CD1c-positive myeloid dendritic cell (primary cell): ENCODE data around the gene PPM1N.
A peak's percentile ranks its signal among the peaks of the same experiment; 100 is the strongest.
"Not testable (repeated sequence)": the region's sequence is repeated elsewhere in the genome, so short reads cannot be mapped to it uniquely, and the experiment has no call there.

Experiments used
- DNase-seq: peaks from one replicate; pipeline ENCODE4 v3.0.0-alpha.2; 2016; ENCODE audit errors: extremely low spot score

The PPM1N gene

DNA sequence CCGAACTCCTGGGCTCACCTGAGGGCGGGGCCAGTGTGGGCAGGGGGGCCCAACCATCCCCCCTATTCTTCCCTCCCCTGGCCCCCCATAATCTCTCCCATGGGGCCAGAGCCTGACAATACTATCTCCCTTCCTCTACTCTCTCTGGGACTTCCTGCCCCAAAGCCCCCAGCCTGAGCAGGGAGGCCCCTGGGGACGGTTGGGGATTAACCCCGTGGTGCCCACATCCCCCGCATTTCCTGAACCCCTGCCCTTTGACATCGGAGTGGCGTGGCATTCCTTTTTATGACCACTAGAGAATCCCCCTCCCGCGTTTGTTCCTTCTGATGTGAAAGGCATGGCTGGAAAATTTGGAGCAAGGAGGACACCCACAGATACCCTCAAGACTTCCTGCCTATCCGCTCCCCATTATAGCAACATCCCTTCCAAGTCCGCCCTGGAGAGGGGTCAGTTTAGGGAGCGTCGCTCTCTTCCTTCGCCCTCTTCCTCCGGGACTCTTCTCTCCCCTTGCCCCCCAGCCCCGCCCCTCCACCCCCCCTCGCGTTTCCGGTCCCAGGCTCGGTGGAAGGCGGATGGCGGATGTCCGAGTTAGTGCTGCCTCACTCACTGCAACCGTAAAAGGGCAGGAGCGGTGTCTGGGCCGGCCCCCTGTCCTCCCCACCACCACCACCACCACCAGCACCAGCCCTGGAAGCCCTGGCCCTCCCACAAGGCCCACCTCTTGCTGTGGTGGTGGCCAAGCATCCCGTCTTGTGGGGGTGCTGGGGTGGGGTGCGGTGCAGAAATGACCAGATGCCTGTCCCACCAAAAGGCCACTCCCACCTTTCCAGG is 10.8 kb downstream of the PPM1N start:
- DNase-seq: peak; percentile 64

GRCh38 chr19:45509692-45510015 is 11.4 kb downstream of the PPM1N start:
- no peak for DNase-seq

DNA sequence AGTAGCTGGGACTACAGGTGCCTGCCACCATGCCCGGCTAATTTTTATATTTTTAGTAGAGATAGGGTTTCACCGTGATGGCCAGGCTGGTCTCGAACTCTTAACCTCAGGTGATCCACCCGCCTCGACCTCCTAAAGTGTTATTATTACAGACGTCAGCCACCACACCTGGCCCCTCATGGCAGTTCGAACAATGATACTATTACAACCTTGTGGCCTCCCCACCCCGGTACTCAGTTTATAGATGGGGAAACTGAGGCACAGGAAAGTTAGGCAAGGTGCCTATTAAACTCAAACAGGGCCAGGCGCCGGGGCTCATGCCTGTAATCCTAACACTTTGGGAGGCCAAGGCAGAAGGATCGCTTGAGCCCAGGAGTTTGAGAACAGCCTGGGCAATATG is 12.1 kb downstream of the PPM1N start:
- not testable (repeated sequence) for DNase-seq

DNA sequence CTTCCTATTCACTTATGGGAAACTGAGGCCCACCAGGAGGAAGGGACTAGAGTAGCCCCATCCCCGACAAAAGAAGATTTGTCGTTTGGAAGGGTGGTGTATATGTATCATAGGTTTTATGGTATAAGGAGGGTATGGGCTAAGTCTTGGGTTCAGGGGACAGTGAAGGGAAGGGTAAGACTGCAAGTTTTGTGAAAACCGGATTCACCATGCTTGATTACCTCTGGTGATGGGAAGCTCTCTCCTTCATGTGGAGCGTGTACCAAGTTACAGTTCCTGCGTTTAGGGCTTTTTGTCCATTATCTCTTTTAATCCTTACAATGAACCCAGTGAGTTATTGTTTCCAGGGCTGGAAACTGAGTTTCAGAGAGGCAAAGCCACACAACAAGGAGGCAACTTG is 12.8 kb downstream of the PPM1N start:
- DNase-seq: no peak

DNA sequence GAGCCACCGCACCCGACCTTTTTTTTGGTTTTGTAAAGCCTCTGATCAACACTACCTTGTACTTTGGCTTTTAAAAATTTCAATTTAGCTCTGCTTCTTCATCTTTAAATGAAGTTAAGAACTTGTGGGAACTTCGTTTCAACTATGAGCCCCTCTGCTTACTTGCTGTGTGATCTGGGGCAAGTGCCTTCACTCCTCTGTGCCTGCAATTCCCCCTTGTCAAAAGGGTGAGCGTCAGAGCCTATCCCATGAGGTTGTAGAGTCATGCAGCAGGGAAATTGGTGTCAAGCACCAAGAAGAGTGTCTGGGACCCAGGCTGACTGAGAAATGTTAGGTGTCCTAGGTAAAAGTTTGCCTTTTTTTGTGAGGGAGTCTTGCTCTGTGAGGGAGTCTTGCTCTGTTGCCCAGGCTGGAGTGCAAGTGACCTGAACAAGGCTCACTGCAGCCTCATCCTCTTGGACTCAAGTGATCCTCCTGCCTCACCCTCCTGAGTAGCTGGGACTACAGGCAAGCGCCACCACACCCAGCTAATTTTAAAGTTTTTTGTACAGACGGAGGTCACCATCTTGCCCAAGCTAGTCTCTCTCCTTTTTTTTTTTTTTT is 14.7 kb downstream of the PPM1N start:
- DNase-seq: no peak

DNA sequence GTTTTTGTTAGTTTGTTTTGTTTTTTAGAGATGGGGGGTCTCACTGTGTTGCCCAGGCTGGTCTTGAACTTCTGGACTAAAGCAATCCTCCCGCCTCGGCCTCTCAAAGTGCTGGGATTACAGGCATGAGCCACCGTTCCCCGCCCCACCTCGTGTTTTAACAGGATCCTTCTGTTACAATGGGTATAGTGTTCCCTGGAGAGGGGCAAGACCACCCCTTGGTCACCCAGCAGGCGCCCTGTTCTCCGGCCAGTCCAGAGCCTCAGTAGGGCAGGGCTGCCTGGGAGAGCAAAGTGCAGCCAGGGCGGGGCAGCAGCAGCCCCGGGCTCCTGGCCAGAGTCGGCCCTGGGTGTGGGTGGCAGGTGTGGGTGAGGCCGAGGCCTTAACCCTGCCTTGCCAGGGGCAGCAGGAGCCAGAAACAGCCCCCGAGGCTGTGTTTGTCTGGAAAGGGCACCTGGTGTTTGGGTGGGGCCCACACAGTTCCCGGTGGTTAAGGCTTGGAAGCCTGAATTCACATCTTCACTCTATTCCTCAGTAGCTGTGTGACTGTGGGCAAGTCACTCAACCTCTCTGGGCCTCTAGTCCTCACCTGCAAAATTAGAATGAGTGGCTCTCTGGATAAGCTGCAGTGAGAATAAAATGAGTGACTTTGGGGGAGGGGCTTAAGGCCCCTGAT is 16.3 kb downstream of the PPM1N start:
- peak; percentile 47 for DNase-seq

GRCh38 chr19:45515081-45515624 is 16.9 kb downstream of the PPM1N start:
- peak; percentile 97 for DNase-seq

- DNase-seq: peak; percentile 74
These were observed 17.7 kb downstream of the PPM1N start for GRCh38 chr19:45515807-45516401.

DNA sequence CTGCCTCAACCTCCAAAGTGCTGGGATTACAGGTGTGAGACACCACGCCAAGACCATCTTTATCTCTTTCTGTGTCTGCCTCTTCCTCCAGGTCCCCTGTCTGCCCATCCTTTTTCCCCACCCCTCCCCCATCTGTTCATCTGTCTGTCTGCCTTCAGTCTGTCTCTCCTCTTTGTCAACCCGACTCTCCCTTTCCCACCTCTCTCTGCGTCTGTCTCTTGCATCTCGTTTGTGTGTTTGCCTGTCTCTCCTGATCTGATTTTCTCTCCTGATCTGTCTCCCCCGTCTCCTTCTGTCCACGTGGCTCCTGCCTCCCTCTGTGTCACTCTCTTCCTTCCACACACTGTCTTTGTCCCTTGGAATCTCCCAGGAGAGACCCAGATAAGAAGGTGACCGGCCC is 19.0 kb downstream of the PPM1N start:
- DNase-seq: no peak

GRCh38 chr19:45517641-45518468 is 19.6 kb downstream of the PPM1N start:
- DNase-seq: no peak

- DNase-seq: no peak
These were observed 20.2 kb downstream of the PPM1N start for GRCh38 chr19:45518469-45518826.

GRCh38 chr19:45522010-45522941 is 24.0 kb downstream of the PPM1N start:
- DNase-seq: no peak

DNA sequence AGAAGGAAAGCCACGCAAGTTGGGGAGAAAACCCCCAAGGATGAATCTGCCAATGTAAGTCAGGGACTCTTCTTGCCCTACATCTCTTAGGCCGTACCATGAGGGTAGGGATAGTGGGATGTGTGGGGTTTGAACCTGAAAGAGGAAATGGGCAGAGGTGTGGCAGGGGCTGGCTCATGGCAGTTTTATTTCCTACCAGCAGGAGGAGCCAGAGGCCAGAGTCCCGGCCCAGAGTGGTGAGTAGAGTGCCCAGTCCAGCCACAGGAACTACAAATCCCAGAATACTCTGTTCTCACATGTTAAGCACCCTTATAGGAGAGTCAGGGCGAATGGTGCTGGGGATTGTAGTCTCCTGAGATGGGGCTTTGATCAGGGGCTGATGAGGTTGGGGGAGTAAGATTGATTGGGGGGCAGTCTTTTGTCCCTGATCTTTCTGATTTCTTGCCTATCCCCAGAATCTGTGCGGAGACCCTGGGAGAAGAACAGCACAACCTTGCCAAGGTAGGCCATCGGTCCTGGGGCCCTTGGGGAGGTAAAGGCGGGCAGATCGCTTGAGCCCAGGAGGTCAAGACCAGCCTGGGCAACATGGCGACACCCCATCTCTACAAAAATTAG is 25.5 kb downstream of the PPM1N start:
- peak; percentile 92 for DNase-seq

- no peak for DNase-seq
These were observed 26.4 kb downstream of the PPM1N start for GRCh38 chr19:45524575-45525129.

DNA sequence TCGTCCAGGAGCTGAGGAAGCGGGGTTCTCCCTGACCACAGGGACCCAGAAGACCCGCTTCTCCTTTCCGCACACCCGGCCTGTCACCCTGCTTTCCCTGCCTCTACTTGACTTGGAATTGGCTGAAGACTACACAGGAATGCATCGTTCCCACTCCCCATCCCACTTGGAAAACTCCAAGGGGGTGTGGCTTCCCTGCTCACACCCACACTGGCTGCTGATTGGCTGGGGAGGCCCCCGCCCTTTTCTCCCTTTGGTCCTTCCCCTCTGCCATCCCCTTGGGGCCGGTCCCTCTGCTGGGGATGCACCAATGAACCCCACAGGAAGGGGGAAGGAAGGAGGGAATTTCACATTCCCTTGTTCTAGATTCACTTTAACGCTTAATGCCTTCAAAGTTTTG is 27.9 kb downstream of the PPM1N start:
- DNase-seq: peak; percentile 29

GRCh38 chr19:45526971-45527370 is 28.7 kb downstream of the PPM1N start:
- DNase-seq: no peak

DNA sequence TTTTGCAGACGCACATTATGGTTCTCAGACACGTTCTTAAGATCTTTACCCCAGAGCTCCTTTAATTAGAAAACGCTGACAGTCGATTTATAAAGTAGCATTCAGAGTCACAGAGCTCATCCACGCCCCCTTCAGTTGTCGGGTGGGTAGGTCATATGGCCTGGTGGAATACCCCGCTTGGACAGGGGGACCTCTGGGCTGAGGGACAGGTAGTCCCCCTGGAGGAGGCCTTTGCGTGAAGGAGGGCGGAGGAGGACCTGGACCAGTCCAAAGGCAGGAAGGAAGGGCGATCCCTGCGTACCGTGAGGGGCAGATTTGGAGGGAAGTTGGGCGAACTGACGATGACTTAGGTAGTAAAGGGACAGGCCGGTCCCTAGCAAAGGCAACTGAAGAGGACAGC is 29.5 kb downstream of the PPM1N start:
- DNase-seq: no peak

DNA sequence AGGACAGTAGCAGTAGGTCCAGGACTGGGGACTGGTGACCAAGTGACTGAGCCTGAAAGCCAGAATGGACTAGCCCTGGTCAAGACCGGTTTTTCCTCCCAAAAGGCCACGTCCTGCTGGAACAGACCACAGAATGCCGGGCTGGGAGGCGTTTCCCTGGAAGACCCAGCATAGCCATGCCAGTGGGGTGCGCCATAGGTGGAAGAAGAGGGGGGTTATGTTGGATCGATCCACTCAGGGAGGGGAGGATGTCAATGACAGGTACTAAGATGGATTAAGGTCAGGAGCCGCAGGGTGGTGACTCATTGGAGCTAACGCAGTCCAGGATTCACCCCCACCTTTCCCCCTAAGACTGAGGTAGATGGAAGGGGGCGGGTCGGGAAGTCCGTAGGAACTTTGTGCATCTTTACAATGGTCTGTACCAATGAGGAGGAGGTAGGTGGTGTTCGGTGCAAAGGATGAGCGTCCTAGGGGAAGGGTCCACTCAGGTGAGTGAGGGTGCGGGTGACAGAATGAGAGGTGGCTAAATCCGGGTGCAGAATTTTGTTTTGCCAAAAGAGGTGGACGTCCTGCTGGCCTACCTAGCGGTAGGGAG is 30.0 kb downstream of the PPM1N start:
- DNase-seq: no peak

GRCh38 chr19:45528744-45529419 is 30.6 kb downstream of the PPM1N start:
- DNase-seq: no peak
